Retinal pigment epithelial cell (primary cell): ENCODE results near the gene UCN2.

ENCODE experiments used
- DNase-seq: peaks from one replicate; pipeline ENCODE4 v3.0.0-alpha.2; 2010; ENCODE audit warnings: low read depth
- H3K4me3 ChIP-seq: 2 replicates; pipeline ENCODE4 v1.5.1; 2011; ENCODE audit warnings: mild to moderate bottlenecking, low read length, control low read depth, moderate library complexity
- TF ChIP-seq, protein P1 (sequence below): conservative IDR thresholded peaks from 2 replicates; pipeline ENCODE4 v1.5.1; 2011; ENCODE audit warnings: low read depth, low read length, control low read depth, inconsistent platforms

The UCN2 gene

GRCh38 chr3:48595526-48596121 is 32.0 kb upstream of the UCN2 start:
- TF ChIP-seq, protein P1, sequence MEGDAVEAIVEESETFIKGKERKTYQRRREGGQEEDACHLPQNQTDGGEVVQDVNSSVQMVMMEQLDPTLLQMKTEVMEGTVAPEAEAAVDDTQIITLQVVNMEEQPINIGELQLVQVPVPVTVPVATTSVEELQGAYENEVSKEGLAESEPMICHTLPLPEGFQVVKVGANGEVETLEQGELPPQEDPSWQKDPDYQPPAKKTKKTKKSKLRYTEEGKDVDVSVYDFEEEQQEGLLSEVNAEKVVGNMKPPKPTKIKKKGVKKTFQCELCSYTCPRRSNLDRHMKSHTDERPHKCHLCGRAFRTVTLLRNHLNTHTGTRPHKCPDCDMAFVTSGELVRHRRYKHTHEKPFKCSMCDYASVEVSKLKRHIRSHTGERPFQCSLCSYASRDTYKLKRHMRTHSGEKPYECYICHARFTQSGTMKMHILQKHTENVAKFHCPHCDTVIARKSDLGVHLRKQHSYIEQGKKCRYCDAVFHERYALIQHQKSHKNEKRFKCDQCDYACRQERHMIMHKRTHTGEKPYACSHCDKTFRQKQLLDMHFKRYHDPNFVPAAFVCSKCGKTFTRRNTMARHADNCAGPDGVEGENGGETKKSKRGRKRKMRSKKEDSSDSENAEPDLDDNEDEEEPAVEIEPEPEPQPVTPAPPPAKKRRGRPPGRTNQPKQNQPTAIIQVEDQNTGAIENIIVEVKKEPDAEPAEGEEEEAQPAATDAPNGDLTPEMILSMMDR, result no peak
- peak overlapping the region; percentile 45 for H3K4me3 ChIP-seq
- DNase-seq, result no peak

DNA sequence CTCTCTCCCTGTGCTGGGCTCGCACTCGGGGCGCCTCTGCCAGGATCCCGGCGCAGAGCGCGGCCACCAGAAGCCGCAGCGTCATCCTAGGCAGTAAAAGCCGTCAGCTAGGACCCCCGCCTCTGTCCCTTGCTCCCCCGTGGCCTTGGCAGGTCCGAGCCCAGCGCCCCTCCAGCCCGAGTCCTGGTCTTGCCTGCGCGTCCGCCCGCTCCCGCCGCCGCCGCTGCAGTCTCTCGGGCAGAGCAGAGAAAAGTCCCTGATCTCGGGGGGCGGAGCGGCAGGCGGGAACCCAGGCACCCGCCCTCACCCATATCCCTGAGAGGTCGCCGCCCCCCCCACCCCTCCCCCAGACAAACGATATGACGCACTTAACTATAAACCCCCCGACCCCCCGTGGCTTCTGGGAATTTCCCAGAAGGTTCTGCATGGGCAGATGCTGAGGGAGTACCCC is 31.5 kb upstream of the UCN2 start, which contains the start of gene COL7A1:
COL7A1 (minus strand) TSS at position 255 of the 451 bp plus-strand sequence; CDS start at position 85, 170 bp downstream.
- peak within 1 kb of the TSS; percentile 45 for H3K4me3 ChIP-seq
- TF ChIP-seq, protein P1, result no peak
- no peak for DNase-seq

GRCh38 chr3:48594417-48595049 is 31.0 kb upstream of the UCN2 start:
- TF ChIP-seq, protein P1, result no peak
- peak overlapping the region; percentile 45 for H3K4me3 ChIP-seq
- no peak for DNase-seq

DNA sequence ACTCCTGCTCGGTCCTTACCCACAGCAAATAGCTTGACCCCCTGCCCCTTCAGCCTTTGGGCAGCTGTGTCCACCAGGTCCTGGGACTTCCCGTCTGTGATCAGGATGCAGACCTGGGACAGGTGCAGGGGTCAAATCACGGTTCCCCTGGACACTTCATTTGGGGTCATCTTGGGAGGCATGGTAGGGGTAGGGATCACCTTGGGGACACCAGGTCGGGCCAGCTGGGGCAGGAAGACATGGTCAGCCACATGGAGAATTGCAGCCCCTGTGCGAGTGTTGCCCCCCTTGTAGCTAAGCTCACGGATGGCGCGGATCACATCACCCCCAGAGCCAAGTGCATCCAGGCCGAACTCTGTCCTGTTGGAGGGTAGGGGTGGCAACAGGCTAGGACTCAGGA is 29.8 kb upstream of the UCN2 start:
- H3K4me3 ChIP-seq, result no peak overlapping the region
- TF ChIP-seq, protein P1, result no peak
- no peak for DNase-seq

GRCh38 chr3:48592519-48593087 is 29.0 kb upstream of the UCN2 start:
- no peak overlapping the region for H3K4me3 ChIP-seq
- TF ChIP-seq, protein P1, result no peak
- no peak for DNase-seq

- TF ChIP-seq, protein P1, result no peak
- H3K4me3 ChIP-seq, result no peak overlapping the region
- DNase-seq, result no peak
Observed at GRCh38 chr3:48591886-48592518, 28.4 kb upstream of the UCN2 start.
